K562 (cell line): ENCODE measurements around the gene SRP54. TPM values are rescaled to one million over a fixed set of nuclear protein-coding genes. Genes with fewer than 3 reads are reported as not detected.

Experiments used
- ATAC-seq: fragments of 200-7000 bp; cut with Tn5 transposase; 3 replicates; pipeline ENCODE4 v1.9.1; 2020; ENCODE audit warnings: moderate library complexity
- BruUV-seq: library from RNA; stranded (reverse); fragments of 400-500 nt; replicated peaks from 2 replicates; lab custom pipeline; 2021; lab: Mats Ljungman, UMichigan
- CTCF ChIA-PET: fragments of 300-600 bp; formaldehyde crosslinking; extraction: SDS; loops from one replicate; lab custom pipeline; 2021; ENCODE audit warnings: low intra/inter-chr PET ratio; lab: Yijun Ruan, JAX
- POLR2A ChIA-PET: fragments of 300-600, 350-650 bp; sonication (Branson Sonifier 250); formaldehyde crosslinking; extraction: SDS; loops from one replicate; lab custom pipeline; 2021; ENCODE audit warnings: antibody characterized with exemption, inconsistent platforms; lab: Yijun Ruan, JAX
- DNase-seq, 4 experiments: peaks; one replicate each; pipeline versions ENCODE4 v3.0.0 to v3.0.0-alpha.2; 2011 to 2018; ENCODE audit warnings: low spot score in 3 of 4, mixed read lengths in 3 of 4; ENCODE audit errors: extremely low read depth in 1 of 4
- FAIRE-seq: peaks from 2 replicates; lab custom pipeline; 2011; peaks lifted over from hg19 to GRCh38; lab: Jason Lieb, UNC
- H2AFZ ChIP-seq: 2 replicates; pipeline ENCODE4 v1.6.0; 2011; ENCODE audit warnings: low read depth, low read length, control low read depth, inconsistent platforms
- H3K27ac ChIP-seq: fragments of 200-600 bp; 3 replicates; pipeline ENCODE4 v1.8.0; 2011; ENCODE audit warnings: low read depth, mild to moderate bottlenecking, control low read depth, inconsistent platforms, low read length, moderate library complexity, mixed read lengths; ENCODE audit errors: extremely low read depth
- H3K27me3 ChIP-seq, 2 experiments: fragments of 300-600 bp in 1 of 2; 2 replicates in 1 of 2; 3 replicates in 1 of 2; pipeline versions ENCODE4 v1.6.0 to v1.8.0; 2011; ENCODE audit warnings: inconsistent platforms in 2 of 2, low read length in 2 of 2, mild to moderate bottlenecking in 1 of 2, mixed read lengths in 1 of 2, moderate library complexity in 1 of 2; ENCODE audit not compliant: control insufficient read depth in 2 of 2, insufficient read depth in 2 of 2
- H3K36me3 ChIP-seq: fragments of 300-600 bp; 3 replicates; pipeline ENCODE4 v1.8.0; 2011; ENCODE audit warnings: mild to moderate bottlenecking, low read length, inconsistent platforms; ENCODE audit not compliant: control insufficient read depth, insufficient read depth
- H3K4me1 ChIP-seq, 2 experiments: fragments of 200-600 bp in 1 of 2; replicated peaks in 1 of 2; 2 replicates in 1 of 2; 3 replicates in 1 of 2; pipeline versions ENCODE4 v1.5.1 to v1.8.0; 2011; ENCODE audit warnings: inconsistent platforms in 2 of 2, low read length in 2 of 2, mild to moderate bottlenecking in 1 of 2, mixed read lengths in 1 of 2, moderate library complexity in 1 of 2; ENCODE audit not compliant: control insufficient read depth in 2 of 2, insufficient read depth in 2 of 2
- H3K4me2 ChIP-seq: 2 replicates; pipeline ENCODE4 v1.6.1; 2011; ENCODE audit warnings: low read length, control low read depth, inconsistent platforms, mixed read lengths; ENCODE audit not compliant: insufficient read depth
- H3K4me3 ChIP-seq: fragments of 200-600 bp; sonication (generic), shearing (Covaris generic); 2 replicates; pipeline ENCODE4 v1.5.1; 2016; ENCODE audit warnings: control low read depth, inconsistent platforms
- H3K79me2 ChIP-seq: fragments of 200-600 bp; 3 replicates; pipeline ENCODE4 v1.8.0; 2011; ENCODE audit warnings: low read length, inconsistent platforms; ENCODE audit not compliant: control insufficient read depth, insufficient read depth
- H3K9ac ChIP-seq, 2 experiments: 2 replicates each; pipeline versions ENCODE4 v1.6.0 to v1.6.1; 2011; ENCODE audit warnings: low read depth in 2 of 2, low read length in 2 of 2, control low read depth in 1 of 2, inconsistent platforms in 1 of 2, mild to moderate bottlenecking in 1 of 2, mixed read lengths in 1 of 2; ENCODE audit not compliant: insufficient read depth in 1 of 2
- H3K9me1 ChIP-seq: one replicate; pipeline ENCODE4 v1.6.0; 2011; ENCODE audit warnings: inconsistent platforms, mild to moderate bottlenecking, low read length, moderate library complexity; ENCODE audit not compliant: control insufficient read depth, insufficient read depth
- H3K9me3 ChIP-seq: replicated peaks from 2 replicates; pipeline ENCODE4 v1.5.1; 2011; ENCODE audit warnings: low read depth, low read length, inconsistent platforms; ENCODE audit not compliant: control insufficient read depth, insufficient read depth
- H4K20me1 ChIP-seq: replicated peaks from 2 replicates; pipeline ENCODE4 v1.6.1; 2011; ENCODE audit warnings: low read length, inconsistent platforms, mixed read lengths; ENCODE audit not compliant: control insufficient read depth, insufficient read depth
- BCOR ChIP-seq: fragments of 450-650 bp; IDR thresholded peaks from 2 replicates; pipeline ENCODE4 v1.6.1; 2016
- BRD9 ChIP-seq: fragments of 450-650 bp; IDR thresholded peaks from 2 replicates; pipeline ENCODE4 v1.6.1; 2018; ENCODE audit warnings: low read depth; ENCODE audit not compliant: partially characterized antibody
- CEBPG ChIP-seq, 3 experiments: fragments of 200-800 bp in 1 of 3; sonication (Bioruptor generic) in 1 of 3; sonication (generic) in 1 of 3; formaldehyde crosslinking in 1 of 3; IDR thresholded peaks in 2 of 3; conservative IDR thresholded peaks in 1 of 3; 2 replicates each; pipeline versions ENCODE4 v1.6.1 to v1.8.0; 2016 to 2022; ENCODE audit warnings: missing compliant biosample characterization in 2 of 3, missing genetic modification characterization in 2 of 3, mild to moderate bottlenecking in 1 of 3, missing genetic modification reagents in 1 of 3
- FOXJ2 ChIP-seq: fragments of 200-800 bp; sonication (Bioruptor generic); IDR thresholded peaks from 2 replicates; pipeline ENCODE4 v1.6.1; 2016; ENCODE audit warnings: missing genetic modification characterization, missing compliant biosample characterization
- FOXM1 ChIP-seq, 2 experiments: fragments of 450-650 bp in 1 of 2; sonication (generic) in 1 of 2; formaldehyde crosslinking in 1 of 2; IDR thresholded peaks; 2 replicates each; pipeline versions ENCODE4 v1.6.1 to v1.9.0; 2017 to 2022; ENCODE audit warnings: low read depth in 2 of 2, mild to moderate bottlenecking in 2 of 2, missing genetic modification reagents in 1 of 2, moderate library complexity in 1 of 2
- HCFC1 ChIP-seq: IDR thresholded peaks from 2 replicates; pipeline ENCODE4 v1.6.1; 2012; ENCODE audit warnings: low read depth, low read length, improper control_type of control experiment
- HMGN3 ChIP-seq: IDR thresholded peaks from 2 replicates; pipeline ENCODE4 v1.6.1; 2011; ENCODE audit warnings: borderline replicate concordance, low read depth, mild to moderate bottlenecking, mixed read lengths, low read length; ENCODE audit not compliant: insufficient read length; ENCODE audit errors: extremely low read depth
- NRF1 ChIP-seq, 2 experiments: fragments of 450-650 bp; IDR thresholded peaks in 1 of 2; conservative IDR thresholded peaks in 1 of 2; 2 replicates each; pipeline ENCODE4 v1.6.1; 2014; ENCODE audit warnings: mild to moderate bottlenecking in 2 of 2
- POLR2AphosphoS2 ChIP-seq: IDR thresholded peaks from 2 replicates; pipeline ENCODE4 v1.6.1; 2012; ENCODE audit warnings: low read length, improper control_type of control experiment
- PTBP1 ChIP-seq: fragments of 200-400 bp; formaldehyde crosslinking; IDR thresholded peaks from 2 replicates; pipeline ENCODE4 v1.6.1; 2017; ENCODE audit warnings: low read depth, low read length
- ZKSCAN8 ChIP-seq: fragments of 200-800 bp; sonication (Bioruptor generic); IDR thresholded peaks from 2 replicates; pipeline ENCODE4 v1.6.1; 2016; ENCODE audit warnings: missing genetic modification characterization, missing compliant biosample characterization
- WGBS: fragments of 100-300 bp; shearing (Covaris generic); methylation state at CpG from one replicate; pipeline ENCODE4 v1.1.6; 2016; ENCODE audit warnings: low coverage, mixed read lengths; ENCODE audit not compliant: insufficient coverage; ENCODE audit errors: missing lambda C conversion rate; 5-methylcytosine and 5-hydroxymethylcytosine counted together
- in situ Hi-C: fragments of 300-500 bp; cut with MboI; formaldehyde crosslinking; loops from 4 replicates; pipeline ENCODE4 v1.15.0; 2018; ENCODE audit warnings: inconsistent platforms, mixed read lengths
- intact Hi-C: fragments of 100-400 bp; cut with micrococcal nuclease; formaldehyde crosslinking; loops from 2 replicates; pipeline ENCODE4 v1.14.2; 2022
- polyA plus RNA-seq, 8 experiments: library from polyadenylated mRNA; depleted of rRNA in 4 of 8; stranded (reverse) in 5 of 8; unstranded in 3 of 8; fragments of >200 nt; fragmentation: Nextera tagmentation in 2 of 8; fragmentation: Illumina TruSeq in 1 of 8; extraction: Ambion mirVana in 2 of 8; extraction: Trizol in 1 of 8; gene quantifications; 2 replicates each; pipeline versions ENCODE4 v1.2.1 to v1.2.3, GENCODE V29; 2011 to 2014; ENCODE audit warnings: inconsistent platforms in 1 of 8, missing spikeins in 1 of 8
- total RNA-seq, 7 experiments: library from RNA; depleted of rRNA in 6 of 7; stranded (reverse); fragments of >200 nt in 6 of 7; fragmentation: Illumina TruSeq in 2 of 7; extraction: Trizol in 2 of 7; gene quantifications; 2 replicates each; pipeline versions ENCODE4 v1.2.1 to v1.2.3, GENCODE V29; 2011 to 2021; ENCODE audit warnings: low replicate concordance in 1 of 7
- TF ChIP-seq, protein P1 (sequence below): fragments of 250-450 bp; sonication (Bioruptor Pico); IDR thresholded peaks from 2 replicates; pipeline ENCODE4 v1.9.0; 2021; ENCODE audit warnings: mild to moderate bottlenecking, inconsistent platforms
- TF ChIP-seq, protein P2 (sequence below): fragments of 250-450 bp; sonication (Bioruptor Pico); IDR thresholded peaks from 2 replicates; pipeline ENCODE4 v1.4.0; 2020; ENCODE audit warnings: mild to moderate bottlenecking, moderate library complexity
- TF ChIP-seq, protein P3 (sequence below): fragments of 250-450 bp; sonication (Bioruptor Pico); IDR thresholded peaks from 2 replicates; pipeline ENCODE4 v1.8.0; 2022; ENCODE audit warnings: inconsistent platforms

Gene SRP54
- total and polyA plus RNA-seq, 9 of the 15 experiments (the other 6 are each of a cell fraction or from before 2014, with no cell fraction given): 28.6 to 69.8 (median 51.7) TPM

DNA sequence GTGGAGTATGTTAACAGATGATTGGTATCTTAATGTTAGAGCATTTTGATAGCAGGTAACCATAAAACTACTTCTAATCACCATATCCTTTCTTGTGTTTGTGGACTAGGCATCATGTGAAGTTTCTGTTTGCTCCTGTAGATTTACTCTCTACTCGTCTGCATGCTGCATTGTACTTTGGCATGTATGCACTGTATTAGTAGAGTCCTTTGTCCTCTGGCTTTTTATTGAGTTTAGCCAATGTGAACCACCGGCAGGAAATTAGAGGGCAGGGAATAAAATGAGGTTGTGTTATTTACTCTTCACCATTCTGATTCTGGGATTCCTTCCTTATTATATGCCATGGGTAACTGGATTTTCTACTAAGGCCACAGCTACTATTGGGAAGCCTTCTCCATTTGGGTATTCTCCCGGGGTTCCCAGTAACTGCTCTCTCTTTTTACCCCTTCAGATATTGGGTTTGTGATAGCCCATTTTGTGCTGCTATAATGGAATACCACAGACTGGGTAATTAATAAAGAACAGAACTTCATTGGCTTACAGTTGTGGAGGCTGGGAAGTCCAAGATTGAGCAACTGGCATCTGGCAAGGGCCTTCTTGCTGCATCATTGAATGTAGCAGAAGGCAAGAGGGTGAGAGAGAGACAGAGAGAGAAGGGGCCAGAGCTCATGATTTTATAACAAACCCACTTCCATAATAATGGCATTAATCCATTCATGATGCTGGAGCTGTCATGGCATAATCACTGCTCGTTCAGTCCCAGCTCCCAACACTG lies 85.6 kb downstream of the SRP54 start (continued):
- TF ChIP-seq, protein P1, sequence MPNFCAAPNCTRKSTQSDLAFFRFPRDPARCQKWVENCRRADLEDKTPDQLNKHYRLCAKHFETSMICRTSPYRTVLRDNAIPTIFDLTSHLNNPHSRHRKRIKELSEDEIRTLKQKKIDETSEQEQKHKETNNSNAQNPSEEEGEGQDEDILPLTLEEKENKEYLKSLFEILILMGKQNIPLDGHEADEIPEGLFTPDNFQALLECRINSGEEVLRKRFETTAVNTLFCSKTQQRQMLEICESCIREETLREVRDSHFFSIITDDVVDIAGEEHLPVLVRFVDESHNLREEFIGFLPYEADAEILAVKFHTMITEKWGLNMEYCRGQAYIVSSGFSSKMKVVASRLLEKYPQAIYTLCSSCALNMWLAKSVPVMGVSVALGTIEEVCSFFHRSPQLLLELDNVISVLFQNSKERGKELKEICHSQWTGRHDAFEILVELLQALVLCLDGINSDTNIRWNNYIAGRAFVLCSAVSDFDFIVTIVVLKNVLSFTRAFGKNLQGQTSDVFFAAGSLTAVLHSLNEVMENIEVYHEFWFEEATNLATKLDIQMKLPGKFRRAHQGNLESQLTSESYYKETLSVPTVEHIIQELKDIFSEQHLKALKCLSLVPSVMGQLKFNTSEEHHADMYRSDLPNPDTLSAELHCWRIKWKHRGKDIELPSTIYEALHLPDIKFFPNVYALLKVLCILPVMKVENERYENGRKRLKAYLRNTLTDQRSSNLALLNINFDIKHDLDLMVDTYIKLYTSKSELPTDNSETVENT (CRISPR knock-in tag): no peak
- TF ChIP-seq FOXJ2 (tag): no peak
- TF ChIP-seq HCFC1: no peak

DNA sequence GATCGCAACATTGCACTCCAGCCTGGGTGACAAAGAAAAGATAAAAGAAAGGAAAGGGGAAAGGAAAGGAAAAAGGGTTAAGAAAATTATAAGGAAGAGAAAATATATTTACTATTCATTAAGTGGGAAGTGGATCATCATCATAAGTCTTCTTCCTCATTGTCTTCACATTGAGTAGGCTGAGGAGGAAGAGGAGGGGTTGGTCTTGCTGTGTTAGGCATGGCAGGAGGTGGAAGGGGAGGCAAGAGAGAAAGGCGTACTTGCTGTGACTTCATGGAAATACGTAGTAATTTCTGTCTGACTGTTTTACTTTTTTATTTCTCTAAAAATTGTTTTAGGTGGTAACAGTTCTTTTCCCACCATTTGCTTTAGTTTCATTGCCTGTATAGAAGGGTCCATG lies 89.4 kb downstream of the SRP54 start:
- in situ Hi-C loops (no loop called here), intact Hi-C loops (no loop called here)
- H4K20me1 ChIP-seq: no peaks in the 10 kb centered on the region
- ChIA-PET POLR2A (interaction anchor here (0.7 kb wide), 1 partner anchor 29 kb away, joined by 3 read pairs; no protein-coding TSS in a partner anchor), CTCF (no interaction called here)
- H3K79me2 ChIP-seq: no peaks in the 10 kb centered on the region
- H3K27ac ChIP-seq: no peak overlapping the region
- H3K4me2 ChIP-seq: no peak overlapping the region
- FAIRE-seq (no peak), ATAC-seq (no peak), DNase-seq (no peak)
- no TSS peak for BruUV-seq
- H2AFZ ChIP-seq: no peak overlapping the region
- H3K9me1 ChIP-seq: no peaks in the 10 kb centered on the region
- no peaks in the 10 kb centered on the region for H3K27me3 ChIP-seq
- H3K36me3 ChIP-seq: peaks cover 14% of the 10 kb centered on the region; the same call in 1 of the 3 replicates
- H3K4me3 ChIP-seq: no peak overlapping the region
- WGBS: 88% methylated on average over 2 of the region's 3 CpGs
- H3K9me3 ChIP-seq: no peaks in the 10 kb centered on the region
- no peaks in the 10 kb centered on the region; a peak in 1 of 5 replicates for H3K4me1 ChIP-seq
- H3K9ac ChIP-seq: no peak overlapping the region
- TF ChIP-seq CEBPG (CRISPR knock-in tag; IDR thresholded peaks at IDR 0.05) (no peak), CEBPG (tag; conservative IDR thresholded peaks at IDR 0.05 in 1 of 2, IDR thresholded peaks at IDR 0.05 in 1 of 2) (no peak), ZKSCAN8 (CRISPR knock-in tag) (no peak), PTBP1 (no peak), NRF1 (conservative IDR thresholded peaks at IDR 0.05 in 1 of 2, IDR thresholded peaks at IDR 0.05 in 1 of 2) (no peak), BRD9 (no peak), BCOR (no peak), FOXM1 (IDR thresholded peaks at IDR 0.05; ENCODE audit: low read depth) (no peak), FOXM1 (CRISPR knock-in tag; IDR thresholded peaks at IDR 0.05; ENCODE audit: low read depth) (no peak), POLR2AphosphoS2 (no peak), HMGN3 (no peak)
- TF ChIP-seq, protein P2, sequence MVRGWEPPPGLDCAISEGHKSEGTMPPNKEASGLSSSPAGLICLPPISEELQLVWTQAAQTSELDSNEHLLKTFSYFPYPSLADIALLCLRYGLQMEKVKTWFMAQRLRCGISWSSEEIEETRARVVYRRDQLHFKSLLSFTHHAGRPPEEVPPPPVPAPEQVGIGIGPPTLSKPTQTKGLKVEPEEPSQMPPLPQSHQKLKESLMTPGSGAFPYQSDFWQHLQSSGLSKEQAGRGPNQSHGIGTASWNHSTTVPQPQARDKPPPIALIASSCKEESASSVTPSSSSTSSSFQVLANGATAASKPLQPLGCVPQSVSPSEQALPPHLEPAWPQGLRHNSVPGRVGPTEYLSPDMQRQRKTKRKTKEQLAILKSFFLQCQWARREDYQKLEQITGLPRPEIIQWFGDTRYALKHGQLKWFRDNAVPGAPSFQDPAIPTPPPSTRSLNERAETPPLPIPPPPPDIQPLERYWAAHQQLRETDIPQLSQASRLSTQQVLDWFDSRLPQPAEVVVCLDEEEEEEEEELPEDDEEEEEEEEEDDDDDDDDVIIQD (CRISPR knock-in tag): no peak
- TF ChIP-seq, protein P3, sequence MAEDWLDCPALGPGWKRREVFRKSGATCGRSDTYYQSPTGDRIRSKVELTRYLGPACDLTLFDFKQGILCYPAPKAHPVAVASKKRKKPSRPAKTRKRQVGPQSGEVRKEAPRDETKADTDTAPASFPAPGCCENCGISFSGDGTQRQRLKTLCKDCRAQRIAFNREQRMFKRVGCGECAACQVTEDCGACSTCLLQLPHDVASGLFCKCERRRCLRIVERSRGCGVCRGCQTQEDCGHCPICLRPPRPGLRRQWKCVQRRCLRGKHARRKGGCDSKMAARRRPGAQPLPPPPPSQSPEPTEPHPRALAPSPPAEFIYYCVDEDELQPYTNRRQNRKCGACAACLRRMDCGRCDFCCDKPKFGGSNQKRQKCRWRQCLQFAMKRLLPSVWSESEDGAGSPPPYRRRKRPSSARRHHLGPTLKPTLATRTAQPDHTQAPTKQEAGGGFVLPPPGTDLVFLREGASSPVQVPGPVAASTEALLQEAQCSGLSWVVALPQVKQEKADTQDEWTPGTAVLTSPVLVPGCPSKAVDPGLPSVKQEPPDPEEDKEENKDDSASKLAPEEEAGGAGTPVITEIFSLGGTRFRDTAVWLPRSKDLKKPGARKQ (CRISPR knock-in tag): no peak
